ENCODE measurements around the gene FILIP1L. TPM values are rescaled to one million over a fixed set of nuclear protein-coding genes. Genes with fewer than 3 reads are reported as not detected.

Gene FILIP1L
- polyA plus RNA-seq, 3 donors = 0.13 to 0.40 (median 0.25) TPM

DNA sequence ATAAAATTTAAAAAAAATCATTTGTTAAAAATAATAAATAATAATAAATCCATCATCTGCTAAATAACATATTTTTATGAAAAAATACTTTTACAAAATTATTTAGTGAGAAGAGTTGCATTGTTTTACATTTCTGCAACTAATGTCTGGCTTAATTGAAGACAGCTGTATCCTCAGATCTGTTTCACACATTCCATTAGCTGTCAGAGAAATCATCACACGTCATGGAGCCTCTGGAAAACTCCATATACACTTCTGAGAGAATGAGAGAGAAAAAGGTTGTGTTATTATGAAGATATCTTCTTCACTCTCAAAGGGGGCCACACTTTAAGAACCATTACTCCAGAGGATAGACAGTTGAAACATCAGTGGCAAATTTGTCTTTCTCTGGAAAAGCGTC, 255.8 kb downstream of the FILIP1L start:
- H3K9me3 ChIP-seq (replicated peaks in 1 of 2; ENCODE audit: control insufficient read depth in 1 of 2, insufficient read depth in 1 of 2, low read length in 2 of 2) = no peaks in the 10 kb centered on the region
- no peak overlapping the region for H2AFZ ChIP-seq (ENCODE audit: insufficient read depth, low read depth, low read length, poor library complexity, severe bottlenecking)
- DNase-seq = no peak
- WGBS (ENCODE audit: insufficient coverage) = 92% methylated on average over 1 of the region's 2 CpGs
- no peak overlapping the region for H3K4me2 ChIP-seq (replicated peaks; ENCODE audit: extremely low read depth, low read length, poor library complexity, severe bottlenecking)
- Mint-ChIP-seq H3K27me3 (ENCODE audit: low read depth in 3 of 3) (peaks cover 0 to 2% (median 0%) of the 10 kb centered on the region in 3 donors), H3K36me3 (no peaks in the 10 kb centered on the region), H3K4me3 (no peak overlapping the region), H3K4me1 (no peaks in the 10 kb centered on the region), H3K27ac (no peak overlapping the region), H3K9me3 (peaks cover 0 to 2% (median 0%) of the 10 kb centered on the region in 7 donors)
- H3K9ac ChIP-seq (ENCODE audit: insufficient read depth, low read length, poor library complexity, severe bottlenecking) = no peak overlapping the region
- no peaks in the 10 kb centered on the region for H3K27me3 ChIP-seq (ENCODE audit: control insufficient read depth in 2 of 2, insufficient read depth in 2 of 2, low read length in 2 of 2)
- H3K79me2 ChIP-seq (ENCODE audit: insufficient read depth, low read length) = no peaks in the 10 kb centered on the region
- no peaks in the 10 kb centered on the region for H4K20me1 ChIP-seq (ENCODE audit: insufficient read depth, low read length)
- no peaks in the 10 kb centered on the region for H3K36me3 ChIP-seq (replicated peaks in 1 of 2; ENCODE audit: control insufficient read depth in 1 of 2, insufficient read depth in 2 of 2, low read length in 2 of 2)
- TF ChIP-seq, protein P1, sequence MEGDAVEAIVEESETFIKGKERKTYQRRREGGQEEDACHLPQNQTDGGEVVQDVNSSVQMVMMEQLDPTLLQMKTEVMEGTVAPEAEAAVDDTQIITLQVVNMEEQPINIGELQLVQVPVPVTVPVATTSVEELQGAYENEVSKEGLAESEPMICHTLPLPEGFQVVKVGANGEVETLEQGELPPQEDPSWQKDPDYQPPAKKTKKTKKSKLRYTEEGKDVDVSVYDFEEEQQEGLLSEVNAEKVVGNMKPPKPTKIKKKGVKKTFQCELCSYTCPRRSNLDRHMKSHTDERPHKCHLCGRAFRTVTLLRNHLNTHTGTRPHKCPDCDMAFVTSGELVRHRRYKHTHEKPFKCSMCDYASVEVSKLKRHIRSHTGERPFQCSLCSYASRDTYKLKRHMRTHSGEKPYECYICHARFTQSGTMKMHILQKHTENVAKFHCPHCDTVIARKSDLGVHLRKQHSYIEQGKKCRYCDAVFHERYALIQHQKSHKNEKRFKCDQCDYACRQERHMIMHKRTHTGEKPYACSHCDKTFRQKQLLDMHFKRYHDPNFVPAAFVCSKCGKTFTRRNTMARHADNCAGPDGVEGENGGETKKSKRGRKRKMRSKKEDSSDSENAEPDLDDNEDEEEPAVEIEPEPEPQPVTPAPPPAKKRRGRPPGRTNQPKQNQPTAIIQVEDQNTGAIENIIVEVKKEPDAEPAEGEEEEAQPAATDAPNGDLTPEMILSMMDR (IDR thresholded peaks at IDR 0.05) = no peak
- no peak overlapping the region for H3K27ac ChIP-seq (ENCODE audit: low read depth in 1 of 2, low read length in 2 of 2)
- no peaks in the 10 kb centered on the region for H3K4me1 ChIP-seq (ENCODE audit: control insufficient read depth in 1 of 2, insufficient read depth in 2 of 2, low read length in 2 of 2)
- intact Hi-C loops (cut with micrococcal nuclease) = no loop called here
- no peak overlapping the region for H3K4me3 ChIP-seq (replicated peaks in 1 of 3; ENCODE audit: low read depth in 2 of 3, low read length in 3 of 3)

DNA sequence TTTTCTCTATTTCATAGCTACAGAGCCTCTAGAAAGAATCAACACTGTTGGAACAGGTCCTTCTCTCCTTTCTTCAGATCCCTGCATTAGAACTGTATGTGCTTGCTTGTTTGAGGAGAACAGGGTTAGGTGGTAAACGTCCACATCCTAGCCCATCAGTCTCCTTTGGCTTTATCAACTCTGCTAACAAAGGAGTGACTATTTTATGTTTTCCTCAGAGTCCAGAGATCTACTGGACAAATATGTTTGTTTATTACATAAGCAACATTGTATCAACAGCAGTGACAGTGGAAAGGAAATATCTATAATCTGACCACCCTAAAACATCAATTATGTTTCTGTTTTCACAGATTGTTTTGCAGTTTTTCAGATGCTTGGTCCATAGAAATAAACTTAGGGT, 257.0 kb downstream of the FILIP1L start:
- WGBS (ENCODE audit: insufficient coverage) = no CpG with 5 or more reads among the region's 1 CpG
- TF ChIP-seq, protein P1 (IDR thresholded peaks at IDR 0.05) = no peak

More for the DNA sequence above, 257.0 kb downstream of the FILIP1L start:
- Mint-ChIP-seq H3K27me3 (ENCODE audit: low read depth in 3 of 3) (peaks cover 0 to 2% (median 0%) of the 10 kb centered on the region in 3 donors), H3K9me3 (peaks cover 0 to 2% (median 0%) of the 10 kb centered on the region in 7 donors), H3K4me3 (no peak overlapping the region), H3K36me3 (no peaks in the 10 kb centered on the region), H3K4me1 (no peaks in the 10 kb centered on the region), H3K27ac (no peak overlapping the region)
- intact Hi-C loops (cut with micrococcal nuclease) = no loop called here
- no peak overlapping the region for H3K27ac ChIP-seq (ENCODE audit: low read depth in 1 of 2, low read length in 2 of 2)
- no peaks in the 10 kb centered on the region for H3K9me3 ChIP-seq (replicated peaks in 1 of 2; ENCODE audit: control insufficient read depth in 1 of 2, insufficient read depth in 1 of 2, low read length in 2 of 2)
- H3K9ac ChIP-seq (ENCODE audit: insufficient read depth, low read length, poor library complexity, severe bottlenecking) = no peak overlapping the region
- DNase-seq = no peak
- H3K4me3 ChIP-seq (replicated peaks in 1 of 3; ENCODE audit: low read depth in 2 of 3, low read length in 3 of 3) = no peak overlapping the region
- H4K20me1 ChIP-seq (ENCODE audit: insufficient read depth, low read length) = no peaks in the 10 kb centered on the region
- no peak overlapping the region for H2AFZ ChIP-seq (ENCODE audit: insufficient read depth, low read depth, low read length, poor library complexity, severe bottlenecking)
- no peaks in the 10 kb centered on the region for H3K36me3 ChIP-seq (replicated peaks in 1 of 2; ENCODE audit: control insufficient read depth in 1 of 2, insufficient read depth in 2 of 2, low read length in 2 of 2)
- H3K4me1 ChIP-seq (ENCODE audit: control insufficient read depth in 1 of 2, insufficient read depth in 2 of 2, low read length in 2 of 2) = no peaks in the 10 kb centered on the region
- no peaks in the 10 kb centered on the region for H3K27me3 ChIP-seq (ENCODE audit: control insufficient read depth in 2 of 2, insufficient read depth in 2 of 2, low read length in 2 of 2)
- no peak overlapping the region for H3K4me2 ChIP-seq (replicated peaks; ENCODE audit: extremely low read depth, low read length, poor library complexity, severe bottlenecking)
- no peaks in the 10 kb centered on the region for H3K79me2 ChIP-seq (ENCODE audit: insufficient read depth, low read length)

Measured in CD14-positive monocyte (primary cell).